PFSK-1 (cell line): Measurements from ENCODE around the gene NRXN3.

Source experiments
- POLR2AphosphoS5 ChIP-seq: IDR thresholded peaks from 2 replicates; pipeline ENCODE4 v1.6.1; 2012; ENCODE audit warnings: low read depth, mild to moderate bottlenecking, control low read depth, low read length, moderate library complexity
- REST ChIP-seq, 2 experiments: IDR thresholded peaks; 2 replicates each; pipeline versions ENCODE4 v1.6.1 to v1.8.0; 2011 to 2012; ENCODE audit warnings: low read depth in 2 of 2, low read length in 2 of 2, control low read depth in 1 of 2, inconsistent platforms in 1 of 2, mild to moderate bottlenecking in 1 of 2, moderate library complexity in 1 of 2; ENCODE audit not compliant: insufficient read depth in 1 of 2

DNA sequence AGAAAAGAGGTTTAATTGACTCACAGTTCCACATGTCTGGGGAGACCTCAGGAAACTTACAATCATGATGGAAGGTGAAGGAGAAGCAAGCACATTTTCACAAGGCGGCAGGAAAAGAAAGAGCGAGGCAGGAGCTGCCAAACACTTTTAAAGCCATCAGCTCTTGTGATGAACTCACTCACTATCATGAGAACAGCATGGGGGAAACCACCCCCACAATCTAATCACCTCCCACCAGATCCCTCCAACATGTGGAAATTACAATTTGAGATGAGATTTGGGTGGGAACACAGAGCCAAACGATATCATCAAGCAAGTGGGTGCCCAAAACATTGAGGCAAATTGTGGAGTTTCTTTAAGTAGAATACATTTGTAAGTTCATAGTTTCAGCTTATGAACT is 1083.4 kb downstream of the NRXN3 start:
- TF ChIP-seq POLR2AphosphoS5 (no peak), REST (IDR thresholded peaks at IDR 0.05; ENCODE audit: insufficient read depth in 1 of 2, low read depth in 2 of 2, low read length in 2 of 2) (no peak)
